GM18861 (cell line): ENCODE results near the gene MTG2.

Experiments
- ATAC-seq: cut with Tn5 transposase; IDR thresholded peaks from one replicate; pipeline ENCODE4 v1.9.1; 2021; ENCODE audit not compliant: unreplicated experiment

Gene MTG2

DNA sequence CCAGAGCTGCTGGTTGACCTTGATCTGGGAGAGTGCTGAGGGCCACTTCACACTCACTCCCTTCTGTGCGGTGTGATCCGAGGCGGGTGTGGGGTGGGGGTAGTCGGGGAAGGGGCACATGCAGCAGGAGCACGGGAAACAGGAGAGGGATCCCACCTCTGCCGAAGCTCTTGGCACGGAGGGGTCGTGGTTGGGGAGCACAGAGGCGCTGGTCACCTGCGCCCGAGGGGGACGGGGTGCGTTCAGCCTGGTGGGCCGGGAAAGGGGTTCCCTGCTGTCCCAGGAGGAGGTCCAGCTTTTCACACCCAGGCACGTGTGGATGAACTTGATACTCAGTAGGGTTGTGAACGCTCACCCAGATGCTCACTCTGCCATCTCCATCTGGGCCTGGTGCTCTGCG, 22.0 kb upstream of the MTG2 start:
- no peak for ATAC-seq

DNA sequence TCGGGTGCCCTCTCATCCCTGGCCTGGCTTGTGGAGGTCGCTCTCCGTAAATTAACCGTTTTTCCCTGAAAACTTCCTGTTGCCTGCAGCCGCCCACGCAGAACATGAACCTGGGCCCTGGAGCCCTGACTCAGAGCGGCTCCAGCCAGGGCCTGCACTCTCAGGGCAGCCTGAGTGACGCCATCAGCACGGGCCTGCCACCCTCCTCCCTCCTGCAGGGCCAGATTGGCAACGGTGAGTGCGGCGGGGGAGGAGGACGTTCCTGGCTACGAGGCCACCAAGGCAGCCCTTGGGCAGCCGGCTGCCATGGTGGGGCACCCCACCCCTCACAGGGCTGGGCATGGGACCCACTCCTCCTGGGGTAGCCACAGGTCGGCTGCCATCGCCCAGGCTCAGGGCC, 21.5 kb upstream of the MTG2 start:
- ATAC-seq: no peak

DNA sequence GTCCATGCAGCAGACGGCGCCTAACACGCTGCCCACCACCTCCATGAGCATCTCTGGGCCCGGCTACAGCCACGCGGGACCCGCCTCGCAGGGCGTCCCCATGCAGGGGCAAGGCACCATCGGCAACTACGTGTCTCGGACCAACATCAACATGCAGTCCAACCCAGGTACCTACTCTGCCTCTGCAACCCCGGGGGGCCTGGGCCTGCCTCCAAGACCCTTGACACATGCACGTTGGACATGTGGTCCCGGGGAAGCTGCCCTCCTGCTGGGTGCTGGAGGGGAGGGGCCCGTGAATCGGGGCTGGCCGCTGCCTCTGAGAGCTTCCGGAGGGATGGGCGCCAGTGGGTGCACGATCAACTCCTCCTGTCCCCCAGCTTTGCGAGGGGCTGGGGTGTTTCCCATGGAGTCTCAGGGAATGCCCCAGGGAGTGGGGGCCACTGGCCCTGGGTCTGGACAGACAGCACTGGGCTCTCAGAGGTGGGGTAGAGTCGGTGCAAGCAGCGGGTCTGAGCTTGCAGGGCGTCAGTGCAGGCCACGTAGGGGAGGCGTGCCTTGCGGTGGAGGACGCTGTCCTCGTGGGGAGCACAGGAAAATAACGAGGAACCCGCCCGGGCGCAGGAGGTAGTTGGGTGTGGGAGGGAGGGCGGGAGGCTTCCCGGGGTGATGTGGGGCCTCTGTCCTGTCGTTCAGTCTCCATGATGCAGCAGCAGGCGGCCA, 19.9 kb upstream of the MTG2 start:
- no peak for ATAC-seq

DNA sequence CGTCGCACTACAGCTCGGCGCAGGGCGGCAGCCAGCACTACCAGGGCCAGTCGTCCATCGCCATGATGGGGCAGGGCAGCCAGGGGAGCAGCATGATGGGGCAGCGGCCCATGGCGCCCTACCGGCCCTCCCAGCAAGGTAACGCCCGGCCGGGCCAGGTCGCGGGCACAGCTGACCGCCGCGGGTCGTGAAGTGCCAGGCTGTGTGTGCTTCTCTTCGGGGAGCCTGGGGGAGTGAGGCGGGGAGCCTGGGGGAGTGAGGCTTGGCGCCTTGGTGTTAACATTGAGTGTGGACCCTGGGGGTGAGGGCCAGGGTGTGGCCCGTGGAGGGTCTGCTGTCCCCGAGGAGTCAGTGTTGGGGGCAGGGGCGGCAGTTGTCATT, 19.4 kb upstream of the MTG2 start:
- ATAC-seq: no peak

DNA sequence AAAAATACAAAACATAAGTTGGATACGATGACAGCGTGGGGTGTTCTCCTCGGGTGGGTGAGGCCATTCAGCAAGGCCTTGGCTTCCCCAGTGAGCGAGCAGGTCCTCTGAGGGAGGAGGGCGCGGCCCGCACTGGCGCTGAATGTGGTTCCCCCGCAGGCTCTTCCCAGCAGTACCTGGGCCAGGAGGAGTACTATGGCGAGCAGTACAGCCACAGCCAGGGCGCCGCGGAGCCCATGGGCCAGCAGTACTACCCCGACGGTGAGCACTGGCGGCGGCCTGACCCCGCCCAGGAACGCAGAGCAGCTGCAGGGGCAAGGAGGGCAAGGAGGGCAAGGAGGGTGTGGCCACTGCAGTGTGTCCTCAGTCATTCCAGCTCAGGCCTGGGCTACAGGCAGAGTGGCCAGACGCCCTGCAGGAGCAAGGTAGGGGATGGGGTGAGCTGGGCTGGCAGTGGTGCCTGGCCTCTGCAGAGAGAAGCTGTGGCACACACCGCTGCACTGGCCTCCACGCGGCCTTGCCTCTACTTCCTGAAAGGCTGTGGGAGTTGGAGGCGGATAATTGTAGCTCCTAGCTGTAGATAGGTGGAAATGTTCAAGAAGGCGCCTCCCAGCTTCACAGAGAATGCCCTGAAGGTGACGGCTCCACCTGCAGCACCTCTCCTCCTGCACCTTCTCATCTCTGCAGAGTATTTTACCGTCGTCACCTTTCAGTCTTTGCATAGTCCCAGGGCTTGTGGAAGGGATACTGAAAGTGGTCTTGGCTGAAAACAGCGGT, 18.7 kb upstream of the MTG2 start:
- ATAC-seq: no peak

DNA sequence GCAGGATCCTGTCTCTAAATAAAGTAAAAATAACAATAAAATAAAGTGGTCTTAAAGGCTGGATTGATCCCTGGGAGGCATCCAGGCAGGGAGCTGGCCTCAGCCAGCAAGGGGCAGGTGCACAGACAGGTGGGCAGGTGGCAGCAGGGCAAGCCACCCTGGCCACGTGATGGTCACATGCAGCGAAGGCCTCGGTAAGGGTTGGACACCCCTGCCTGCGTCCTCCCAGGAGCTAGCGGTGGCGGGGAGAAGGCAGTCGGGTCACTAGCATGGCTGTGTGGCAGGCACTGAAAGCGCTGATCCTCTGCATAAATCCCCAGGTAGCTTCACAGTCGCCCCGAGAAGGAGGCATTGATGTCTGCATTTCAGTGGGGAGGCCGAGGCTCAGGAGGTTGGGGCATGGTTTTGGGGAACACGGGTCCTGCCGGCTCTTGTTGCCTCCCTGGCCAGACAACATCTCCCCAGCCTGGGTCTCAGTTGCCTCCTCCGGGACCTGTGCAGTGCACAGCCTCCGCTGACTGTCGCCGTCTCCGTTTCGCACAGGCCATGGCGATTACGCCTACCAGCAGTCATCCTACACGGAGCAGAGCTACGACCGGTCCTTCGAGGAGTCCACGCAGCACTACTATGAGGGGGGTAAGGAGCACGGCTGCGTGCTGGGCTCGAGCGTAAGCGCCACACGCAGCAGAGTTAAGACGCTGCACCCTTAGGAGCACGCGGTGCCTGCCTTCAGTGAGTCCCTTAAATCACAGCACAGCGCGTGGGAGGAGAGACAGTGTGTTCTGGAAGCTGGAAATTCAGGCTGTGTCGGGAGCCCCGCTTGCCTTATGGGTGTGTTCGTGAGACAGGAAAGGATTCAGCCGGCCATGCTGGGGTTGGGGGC, 17.7 kb upstream of the MTG2 start:
- no peak for ATAC-seq

DNA sequence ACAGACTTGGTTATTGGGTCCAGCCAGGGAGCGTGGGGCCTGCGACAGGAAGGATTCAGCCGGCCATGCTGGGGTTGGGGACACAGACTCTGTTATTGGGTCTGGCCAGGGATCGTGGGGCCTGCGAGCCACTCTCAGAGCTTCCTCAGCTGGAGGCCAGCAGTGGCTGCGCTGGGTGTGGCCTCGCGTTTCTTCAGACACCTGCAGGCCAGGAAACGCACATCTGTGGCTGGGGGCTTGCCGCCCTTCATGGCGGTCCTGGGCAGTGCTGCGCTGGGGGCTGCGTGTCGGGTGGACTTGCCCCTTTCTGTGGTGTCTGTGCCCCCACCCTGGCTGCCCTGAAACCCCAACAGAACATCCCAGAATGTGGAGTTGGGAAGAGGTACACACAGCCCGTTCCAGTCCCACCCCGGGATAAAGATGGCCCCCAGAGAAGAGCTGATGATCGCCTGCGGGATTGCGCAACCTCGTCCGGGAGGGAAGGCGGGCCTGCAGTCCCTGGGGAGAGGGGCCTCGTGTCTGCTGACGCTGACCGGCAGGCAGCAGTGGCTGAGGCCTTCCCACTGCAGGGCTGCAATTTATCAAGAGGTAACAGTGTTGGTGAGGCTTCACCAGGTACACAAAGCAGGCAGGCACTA, 16.9 kb upstream of the MTG2 start:
- ATAC-seq: no peak

DNA sequence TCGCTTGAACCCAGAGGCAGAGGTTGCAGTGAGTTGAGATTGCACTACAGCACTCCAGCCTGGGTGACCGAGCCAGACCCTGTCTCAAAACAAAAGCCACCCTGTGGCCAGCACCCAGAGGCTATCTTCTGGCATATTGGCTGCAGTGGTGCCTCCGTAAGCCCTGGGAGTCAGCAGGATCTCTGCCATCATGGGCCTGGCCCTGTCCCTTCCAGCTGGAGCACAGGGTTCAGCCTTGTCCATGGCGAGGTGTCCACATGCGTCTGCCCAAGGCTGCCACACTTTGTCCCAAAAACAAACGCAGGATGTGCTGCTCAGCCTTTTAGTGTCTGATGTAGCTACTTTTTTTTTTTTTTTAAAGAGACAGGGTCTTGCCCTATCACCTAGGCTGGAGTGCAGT, 15.4 kb upstream of the MTG2 start:
- ATAC-seq: no peak

DNA sequence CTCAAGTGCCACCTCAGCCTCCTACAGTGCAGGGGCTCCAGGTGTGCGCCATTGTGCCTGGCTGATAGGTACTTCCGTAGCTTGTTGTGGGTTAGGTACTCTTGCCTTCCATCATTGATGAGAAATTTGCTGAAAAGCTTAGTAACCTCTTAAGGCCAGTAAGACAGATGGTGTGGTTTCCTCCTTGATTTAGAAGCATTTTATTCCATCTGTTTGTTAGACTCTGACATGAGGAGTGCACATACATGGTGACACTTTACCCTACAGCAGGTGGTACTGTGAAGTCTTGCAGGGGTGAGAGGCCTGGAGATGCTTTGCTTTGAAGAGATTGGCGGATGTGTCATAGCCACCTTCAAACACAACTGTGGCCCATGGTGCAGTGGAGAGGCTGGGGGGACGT, 14.8 kb upstream of the MTG2 start:
- ATAC-seq: no peak

DNA sequence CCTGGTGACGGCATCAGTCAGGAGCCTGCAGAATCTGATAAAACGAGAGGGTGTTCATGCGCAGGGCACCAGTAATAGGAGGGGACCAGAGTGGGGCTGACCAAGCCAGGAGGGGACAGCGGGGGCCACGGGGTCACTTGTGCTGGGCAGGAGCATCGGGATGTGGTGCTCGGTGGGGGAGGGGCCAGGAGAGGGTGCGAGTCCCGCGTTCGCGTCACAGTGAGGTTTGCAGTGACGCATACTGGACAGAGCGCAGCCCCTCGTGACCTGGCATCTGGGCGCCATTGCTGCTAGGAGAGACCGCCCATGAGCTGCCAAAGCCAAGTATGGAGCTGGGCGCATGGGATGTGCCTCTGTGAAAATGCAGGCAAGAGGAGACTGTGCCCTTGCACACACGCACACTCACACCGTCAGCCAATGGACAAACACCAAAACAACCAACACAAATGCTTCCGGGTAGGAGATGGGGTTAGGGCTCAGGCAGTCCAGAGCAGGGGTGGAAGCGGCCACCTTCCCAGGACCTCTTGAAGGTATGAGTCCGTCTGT, 13.9 kb upstream of the MTG2 start:
- no peak for ATAC-seq

DNA sequence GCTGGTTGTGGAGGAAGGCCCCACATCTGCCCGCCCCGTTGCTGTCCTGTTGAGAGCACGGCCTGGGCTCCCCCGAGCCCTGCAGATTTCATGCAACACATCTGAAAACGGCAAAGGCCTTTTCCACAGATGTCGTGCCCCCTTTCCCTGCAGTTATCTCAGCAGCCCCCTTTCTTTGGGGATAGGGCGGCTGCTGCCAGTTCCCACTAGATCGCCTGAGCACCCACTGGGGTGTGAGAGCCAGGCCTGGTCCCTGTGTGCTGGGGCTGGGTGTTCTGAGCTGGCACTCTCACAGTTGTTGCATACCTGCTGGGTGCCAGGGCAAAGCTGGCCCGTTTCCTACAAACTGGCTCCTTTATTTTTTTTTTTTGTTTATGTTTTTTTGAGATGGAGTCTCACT, 12.3 kb upstream of the MTG2 start:
- no peak for ATAC-seq

DNA sequence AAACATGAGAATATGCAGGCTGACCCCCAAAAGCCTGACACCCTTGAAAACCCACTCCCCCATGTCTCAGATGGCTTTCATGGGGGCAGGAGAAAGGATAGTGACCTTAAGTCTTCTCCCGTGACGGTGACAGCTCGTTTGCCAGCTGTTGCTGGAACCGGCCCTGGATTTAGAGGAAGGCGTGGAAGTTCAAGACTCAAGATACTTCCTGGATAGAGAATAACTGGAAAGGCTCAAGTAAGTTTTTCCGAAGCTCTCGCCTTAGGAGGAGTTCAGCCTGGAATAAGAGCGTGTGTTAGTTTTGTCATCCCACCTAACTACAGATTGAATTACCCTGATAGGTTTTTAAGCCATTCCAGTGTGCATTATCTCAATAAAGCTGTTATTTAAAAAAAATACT, 11.6 kb upstream of the MTG2 start:
- ATAC-seq: no peak

DNA sequence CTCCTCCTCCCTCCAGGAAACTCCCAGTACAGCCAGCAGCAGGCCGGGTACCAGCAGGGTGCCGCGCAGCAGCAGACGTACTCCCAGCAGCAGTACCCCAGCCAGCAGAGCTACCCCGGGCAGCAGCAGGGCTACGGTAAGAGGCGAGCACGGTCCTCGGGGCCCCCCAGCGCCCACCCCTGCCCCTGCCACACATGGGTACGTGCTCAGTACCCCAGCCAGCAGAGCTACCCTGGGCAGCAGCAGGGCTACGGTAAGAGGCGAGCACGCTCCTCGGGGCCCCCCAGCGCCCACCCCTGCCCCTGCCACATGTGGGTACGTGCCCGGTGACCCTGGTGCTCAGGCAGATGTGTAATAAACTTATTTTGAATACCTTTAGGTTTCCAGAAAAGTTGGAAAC, 10.2 kb upstream of the MTG2 start:
- no peak for ATAC-seq

DNA sequence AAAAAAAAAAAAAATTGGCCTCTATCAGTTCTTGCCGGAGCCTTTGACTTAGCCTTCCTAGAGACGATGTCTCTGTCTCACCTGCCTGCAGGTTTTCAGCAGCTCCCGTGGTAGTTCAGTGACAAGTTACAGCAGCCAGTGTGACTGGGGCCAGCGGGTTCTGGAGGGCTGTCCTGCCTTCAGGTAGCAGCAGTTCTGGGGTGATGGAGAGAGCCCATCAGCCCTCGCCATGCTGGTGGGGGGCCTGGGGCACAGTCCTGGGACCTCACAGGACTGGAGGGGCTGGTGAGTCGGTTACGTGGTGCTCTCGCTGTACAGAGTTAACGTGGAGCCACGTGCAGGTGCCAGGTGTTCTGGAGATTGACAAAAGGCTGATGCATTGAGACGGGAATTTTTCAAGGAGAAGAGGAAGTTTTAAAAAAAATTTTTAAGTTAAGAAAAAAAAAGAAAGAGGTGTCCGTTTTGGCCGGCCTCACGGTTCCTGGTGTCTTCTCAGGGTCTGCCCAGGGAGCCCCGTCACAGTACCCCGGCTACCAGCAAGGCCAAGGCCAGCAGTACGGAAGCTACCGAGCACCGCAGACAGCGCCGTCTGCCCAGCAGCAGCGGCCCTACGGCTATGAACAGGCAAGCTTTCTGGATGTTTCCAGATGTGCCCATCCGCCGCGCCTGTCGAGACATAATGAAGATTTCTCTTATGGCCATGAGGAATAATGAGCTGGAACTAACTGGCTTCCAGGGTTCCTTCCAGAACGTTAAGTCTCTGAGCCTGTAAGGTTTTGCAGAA, 8.6 kb upstream of the MTG2 start:
- ATAC-seq: no peak

DNA sequence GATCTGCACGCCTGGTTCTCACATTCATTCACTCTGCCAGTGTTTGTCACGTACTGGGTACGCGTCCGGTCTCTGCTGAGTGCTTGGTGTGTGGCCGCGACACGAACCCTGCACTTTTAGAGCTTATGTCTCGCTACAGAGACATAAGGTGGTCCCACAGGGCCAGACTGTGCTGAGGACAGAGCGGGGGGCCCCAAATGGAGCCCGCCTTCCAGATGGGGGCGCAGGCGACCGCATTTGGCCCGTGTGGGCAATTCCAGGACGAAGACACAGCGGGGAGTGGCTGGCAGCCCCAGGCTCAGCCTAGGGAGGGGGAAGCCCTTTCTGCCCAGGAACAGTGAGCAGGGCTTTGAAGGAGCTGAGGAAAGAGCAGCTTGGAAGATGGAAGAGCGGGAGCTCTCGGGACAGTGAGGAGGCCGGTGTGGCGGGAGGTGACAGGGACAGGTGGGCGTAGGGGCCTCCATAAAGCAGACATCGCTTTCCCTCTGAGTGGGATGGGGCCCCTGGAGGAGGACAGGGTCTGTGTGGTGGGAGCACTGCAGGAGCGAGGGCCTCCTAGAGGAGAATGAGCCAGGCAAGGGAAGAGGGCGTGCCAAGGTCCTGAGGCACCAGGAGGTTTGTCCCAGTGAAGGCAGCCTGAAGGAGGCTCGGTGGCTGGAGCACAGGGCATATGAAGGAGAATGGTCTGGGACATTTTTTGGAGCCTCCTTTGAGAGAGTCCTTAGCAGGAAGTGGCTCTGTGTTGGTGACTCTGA, 7.8 kb upstream of the MTG2 start:
- ATAC-seq: no peak

DNA sequence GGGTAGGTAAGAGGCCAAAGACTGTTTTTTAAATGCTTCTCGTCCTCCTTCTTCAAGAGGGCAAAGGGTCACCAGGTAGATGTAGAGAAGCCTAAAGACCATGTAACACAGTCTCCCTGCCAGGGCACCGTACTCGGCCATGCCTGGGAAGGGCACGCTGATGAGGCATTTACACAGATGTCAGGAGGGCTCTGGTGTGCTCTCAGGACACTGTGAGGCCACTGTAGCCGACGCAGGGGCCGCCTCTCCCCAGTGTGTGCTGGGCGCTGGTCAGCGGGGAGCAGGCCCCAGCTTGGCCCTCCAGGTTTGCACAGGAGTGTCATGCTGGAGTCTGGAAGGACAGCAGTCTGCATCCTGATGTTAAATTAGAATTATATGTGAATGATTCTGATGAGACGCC, 7.1 kb upstream of the MTG2 start:
- ATAC-seq: no peak

DNA sequence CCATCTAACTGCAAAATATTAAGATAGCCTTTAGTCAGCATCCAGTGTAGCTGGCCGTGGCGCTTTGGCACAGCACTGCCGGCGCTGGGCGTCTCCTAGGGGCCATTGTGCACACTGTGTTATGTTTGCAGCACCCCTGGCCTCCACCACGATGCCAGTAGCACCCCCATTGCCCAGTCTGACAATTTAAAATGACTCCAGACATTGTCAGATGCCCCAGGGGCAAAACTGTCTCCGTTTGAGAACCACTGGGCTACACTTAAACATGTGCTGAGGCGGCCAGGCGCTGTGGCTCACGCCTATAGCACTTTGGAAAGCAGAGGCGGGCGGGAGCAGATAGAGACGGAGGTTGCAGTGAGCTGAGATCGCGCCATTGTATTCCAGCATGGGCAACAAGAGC, 6.0 kb upstream of the MTG2 start:
- ATAC-seq: no peak

DNA sequence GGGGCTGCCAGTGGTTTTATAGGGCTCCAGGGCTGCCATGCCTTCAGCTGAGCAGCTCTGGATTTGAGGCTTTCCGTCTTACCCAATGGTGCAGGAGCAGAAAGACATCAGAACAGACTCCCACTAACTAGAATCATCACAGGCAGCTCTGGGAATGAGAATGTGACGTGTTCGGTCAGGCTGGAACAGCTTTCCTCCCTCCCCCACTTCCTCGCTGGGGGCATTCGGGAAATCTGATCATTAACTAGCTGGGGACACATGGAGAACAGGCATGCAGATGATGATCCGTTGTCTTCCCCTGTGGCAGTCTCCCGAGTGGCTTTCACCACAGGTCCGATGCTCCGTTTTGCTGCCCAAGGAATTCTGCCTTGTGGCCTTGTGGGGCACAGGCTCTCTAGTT, 5.5 kb upstream of the MTG2 start:
- no peak for ATAC-seq

DNA sequence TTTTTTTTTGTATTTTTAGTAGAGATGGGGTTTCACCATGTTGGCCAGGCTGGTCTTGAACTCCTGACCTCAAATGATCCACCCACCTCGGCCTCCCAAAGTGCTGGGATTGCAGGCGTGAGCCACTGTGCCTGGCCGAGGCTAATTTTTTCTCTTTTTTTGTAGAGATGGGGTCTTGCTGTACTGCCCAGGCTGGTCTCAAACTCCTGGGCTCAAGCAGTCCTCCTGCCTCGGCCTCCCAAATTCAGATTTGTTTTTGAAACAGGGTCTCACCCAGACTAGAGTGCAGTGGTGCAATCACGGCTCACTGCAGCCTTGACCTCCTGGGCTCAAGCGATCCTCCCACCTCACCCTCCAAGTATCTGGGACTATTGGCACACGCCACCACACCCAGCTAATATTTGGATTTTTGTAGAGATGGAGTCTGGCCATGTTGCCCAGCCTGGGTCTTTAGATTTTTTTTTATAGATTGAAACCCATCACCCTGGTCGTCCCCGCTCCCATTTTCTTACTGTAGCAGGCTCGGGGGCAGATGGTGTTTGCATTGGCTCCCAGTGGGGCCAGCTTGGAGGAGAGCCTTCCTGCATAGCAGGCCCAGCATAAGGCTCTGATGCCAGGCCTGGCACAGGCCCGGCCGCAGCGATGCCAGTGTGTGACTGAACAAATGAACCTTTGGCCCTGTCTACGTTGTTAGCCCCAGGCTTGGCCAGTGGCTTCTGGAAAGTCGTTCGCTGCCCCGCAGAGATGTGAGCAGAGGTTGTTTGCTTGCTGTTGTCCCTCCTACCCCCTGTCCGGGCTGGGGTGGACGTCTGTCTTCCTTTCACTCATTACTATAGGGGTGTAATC, 4.3 kb upstream of the MTG2 start:
- ATAC-seq: no peak
